KBM-7 (cell line): ENCODE results near the gene XPO6.
"Not testable (repeated sequence)": the region's sequence is repeated elsewhere in the genome, so short reads cannot be mapped to it uniquely, and the experiment has no call there.

ENCODE experiments used
- DNase-seq: peaks from one replicate; pipeline ENCODE4 v3.0.0-alpha.2; 2015
- in situ Hi-C: fragments of 300-500 bp; cut with MboI; formaldehyde crosslinking; loops from 2 replicates; pipeline ENCODE4 v1.14.3; 2020; ENCODE audit warnings: low sequenced_read_pairs, low pct_unique_long_range_greater_than_20kb, mixed read lengths

The XPO6 gene

DNA sequence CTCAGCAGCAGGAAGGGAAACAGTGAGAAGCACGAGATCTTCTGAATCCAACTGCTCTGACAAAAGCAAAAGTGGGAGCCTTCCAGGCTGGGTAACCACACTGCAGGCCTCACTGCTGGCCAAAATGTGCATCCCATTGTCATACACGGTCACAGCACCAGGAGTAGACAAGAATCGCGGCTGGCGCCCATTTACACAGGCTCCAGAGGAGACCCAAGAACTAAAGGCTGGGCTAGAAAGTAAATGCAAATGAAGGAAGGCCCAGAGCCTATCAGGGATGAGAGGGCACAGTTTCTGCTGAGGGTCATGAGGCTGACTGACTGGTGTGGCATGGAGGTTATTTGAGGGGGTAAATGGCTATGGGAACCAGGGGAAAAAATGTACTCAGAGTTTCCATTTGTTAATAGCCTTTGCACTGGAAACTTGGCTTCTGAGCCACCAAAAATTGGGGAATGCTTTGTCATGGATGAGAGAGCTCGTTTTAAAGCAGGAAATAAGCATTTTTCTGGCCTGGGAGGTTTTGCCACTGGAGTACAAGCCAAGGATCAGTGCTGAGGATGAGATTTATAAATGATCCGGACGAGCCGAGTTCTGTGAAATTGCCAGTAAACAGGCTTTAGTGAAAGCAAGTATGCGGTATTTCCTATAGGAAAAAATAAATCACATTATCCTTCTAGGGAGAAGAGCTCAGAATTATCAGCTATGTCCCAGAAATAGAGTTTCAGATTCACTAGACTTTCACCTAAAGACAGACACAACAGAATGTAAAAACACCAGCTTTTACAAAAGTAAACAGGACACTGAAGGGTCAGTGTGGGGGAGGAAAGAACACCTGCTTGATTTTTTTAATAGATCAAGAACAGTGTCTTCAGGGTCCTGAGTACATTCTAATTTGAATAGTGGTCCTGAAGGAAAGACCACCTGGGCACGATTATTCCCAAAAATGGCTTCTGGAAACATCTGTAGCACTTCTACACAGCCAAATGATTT lies 81.4 kb downstream of the XPO6 start:
- in situ Hi-C loops, result no loop called here
- DNase-seq, result no peak

DNA sequence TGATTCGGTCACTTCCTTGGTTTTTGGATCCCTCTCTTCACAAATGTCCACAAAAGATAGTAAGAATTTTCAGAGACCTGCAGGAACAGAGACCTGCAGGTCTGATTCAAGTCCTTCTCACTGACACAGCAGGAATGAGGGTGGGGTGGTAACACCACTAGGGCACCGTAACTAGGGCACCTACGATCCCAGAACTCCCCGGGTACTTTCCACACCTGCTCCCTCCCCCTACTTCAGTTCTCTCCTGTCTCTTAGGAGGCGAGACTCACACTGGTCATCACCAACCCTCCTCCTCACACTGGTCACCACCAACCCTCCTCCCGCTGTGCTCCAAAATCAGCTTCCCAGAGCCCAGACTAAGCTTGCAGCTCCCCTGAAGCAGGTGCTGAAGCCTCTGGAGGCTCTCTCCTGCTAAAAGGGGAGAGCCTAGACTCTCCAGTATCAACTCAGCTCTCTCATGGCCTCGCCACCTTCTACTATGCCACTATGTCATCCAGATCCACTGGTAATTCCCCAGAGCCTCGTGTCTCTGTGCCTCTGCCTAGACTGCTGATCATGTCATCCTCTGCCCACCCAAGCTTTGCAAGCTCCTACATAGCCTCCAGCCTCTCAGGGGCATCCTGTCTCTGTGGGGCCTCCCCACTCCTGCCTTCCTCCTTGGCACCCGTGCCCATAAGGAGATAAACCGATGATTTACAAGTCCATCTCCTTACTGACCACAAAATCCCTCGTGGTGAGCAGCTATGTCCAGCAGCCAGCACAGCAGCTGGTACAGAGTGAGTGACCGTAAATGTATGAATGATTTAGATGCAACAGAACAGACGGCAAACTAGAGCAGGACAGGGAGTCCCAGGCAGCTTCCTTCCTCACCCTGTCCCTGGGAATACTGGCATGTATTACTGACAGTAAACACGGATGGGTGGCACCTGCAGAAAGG lies 84.8 kb downstream of the XPO6 start:
- in situ Hi-C loops, result no loop called here
- no peak for DNase-seq

DNA sequence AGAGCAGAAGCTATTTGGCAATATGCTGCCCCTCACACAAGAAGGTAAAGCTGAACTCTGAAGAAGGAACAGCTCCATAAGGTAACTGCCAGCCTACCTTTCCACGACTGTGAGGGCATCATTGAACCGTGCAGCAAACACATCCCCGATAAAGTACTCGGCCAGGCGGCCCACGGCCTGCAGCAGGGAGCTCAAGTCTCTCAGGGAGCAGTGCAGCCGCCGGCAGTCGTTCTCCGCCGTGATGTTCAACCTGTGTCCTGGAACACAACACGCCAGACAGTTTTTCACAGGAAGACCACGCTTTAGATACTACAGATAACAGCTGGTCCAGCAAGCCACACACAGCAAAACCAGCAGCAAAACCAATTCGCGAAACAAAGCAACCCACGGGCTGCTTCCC lies 86.2 kb downstream of the XPO6 start:
- no peak for DNase-seq
- in situ Hi-C loops, result no loop called here

DNA sequence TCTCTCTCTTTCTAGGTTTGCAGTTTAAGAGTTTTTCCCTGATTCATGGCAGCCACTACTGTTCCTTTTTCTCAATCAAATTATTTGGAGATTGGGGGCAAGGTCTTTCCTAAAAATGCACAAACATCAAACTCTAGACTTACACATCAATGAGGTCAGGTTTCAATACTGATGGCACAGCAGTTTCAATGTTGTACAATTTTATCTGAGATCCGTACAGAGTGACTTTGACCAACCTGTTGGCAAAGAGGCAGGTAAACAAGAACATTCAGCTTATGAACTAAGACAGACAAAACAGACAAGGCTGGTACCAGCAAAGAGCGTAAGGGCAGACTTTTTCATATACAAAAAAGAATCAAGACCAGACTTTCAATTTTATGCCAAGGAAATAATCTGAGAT lies 90.2 kb downstream of the XPO6 start:
- no peak for DNase-seq
- in situ Hi-C loops, result no loop called here

GRCh38 chr16:28120754-28121153 lies 91.0 kb downstream of the XPO6 start:
- in situ Hi-C loops, result no loop called here
- DNase-seq, result no peak

- DNase-seq, result no peak
- in situ Hi-C loops, result no loop called here
Observed at GRCh38 chr16:28118637-28119036, 93.1 kb downstream of the XPO6 start.

DNA sequence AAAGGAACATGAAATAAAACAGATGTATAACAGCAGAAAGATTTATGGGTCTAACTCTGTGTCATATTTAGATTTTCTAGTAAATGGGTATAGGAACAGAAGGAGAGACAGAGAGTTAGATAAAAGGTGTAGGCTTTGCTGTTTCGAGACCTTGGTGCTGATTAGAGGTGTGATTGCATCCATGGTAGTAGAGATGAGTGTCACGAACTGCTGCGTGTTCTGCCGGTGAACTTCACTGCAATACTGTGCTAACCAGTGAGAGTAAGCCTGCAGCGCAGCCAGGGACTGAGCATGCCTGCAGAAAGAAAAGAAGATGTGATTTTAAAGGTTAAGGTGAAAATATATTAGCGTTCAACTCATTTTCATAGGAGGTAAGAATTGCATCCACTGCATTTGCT lies 94.6 kb downstream of the XPO6 start:
- in situ Hi-C loops, result no loop called here

GRCh38 chr16:28115866-28116265 lies 95.9 kb downstream of the XPO6 start:
- DNase-seq, in situ Hi-C loops: not testable (repeated sequence)

More for the DNA sequence above, 94.6 kb downstream of the XPO6 start:
- DNase-seq, result no peak

DNA sequence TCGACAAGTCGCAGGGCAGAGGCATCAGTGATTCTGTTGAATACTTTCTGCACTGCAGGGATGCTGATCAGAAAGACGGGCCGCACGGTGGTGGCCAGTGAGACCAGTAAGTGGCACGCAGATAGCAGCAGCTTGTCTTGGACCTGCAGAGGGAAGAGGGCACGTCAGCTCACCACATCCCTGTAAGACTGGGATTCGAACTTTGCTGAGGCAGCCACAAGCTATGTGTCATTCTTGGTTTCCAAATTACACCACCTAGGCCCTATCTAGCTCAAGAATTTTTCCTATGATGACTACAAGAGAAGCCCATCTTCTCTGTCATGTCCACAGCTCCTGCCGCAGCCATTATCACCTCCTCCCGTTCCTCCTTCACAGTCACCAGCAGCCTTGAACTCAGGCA lies 98.9 kb downstream of the XPO6 start:
- DNase-seq, result no peak
- in situ Hi-C loops, result no loop called here

- in situ Hi-C loops, result no loop called here
Observed at GRCh38 chr16:28110977-28111376, 100.8 kb downstream of the XPO6 start.

GRCh38 chr16:28110479-28110878 lies 101.3 kb downstream of the XPO6 start:
- DNase-seq, result peak; percentile 64
- in situ Hi-C loops, result no loop called here

More at GRCh38 chr16:28110977-28111376, 100.8 kb downstream of the XPO6 start:
- no peak for DNase-seq

- in situ Hi-C loops, result no loop called here
- DNase-seq, result no peak
Observed at GRCh38 chr16:28110074-28110473, 101.7 kb downstream of the XPO6 start.

GRCh38 chr16:28108590-28109247 lies 103.0 kb downstream of the XPO6 start:
- no peak for DNase-seq
- in situ Hi-C loops, result no loop called here

DNA sequence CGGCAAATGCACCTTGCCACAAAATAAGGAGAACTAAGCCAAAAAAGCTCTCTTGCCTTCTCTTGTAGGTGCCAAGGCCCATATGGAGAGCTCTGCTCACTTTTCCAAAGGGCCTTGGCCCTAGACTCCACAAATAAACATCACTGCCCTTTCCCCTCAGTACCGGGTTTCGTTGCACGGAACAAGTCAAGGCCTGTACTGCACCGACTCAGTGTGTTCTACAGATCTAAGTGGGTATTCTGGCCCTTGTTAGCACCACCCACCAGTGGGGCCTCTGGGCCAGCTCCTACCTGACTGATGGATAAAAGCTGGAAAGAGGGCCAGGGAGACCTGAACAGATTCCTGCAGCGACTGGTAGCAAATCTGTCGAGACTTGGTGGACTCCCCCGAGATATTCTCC lies 104.5 kb downstream of the XPO6 start:
- no peak for DNase-seq
- in situ Hi-C loops, result no loop called here

GRCh38 chr16:28106467-28107215 lies 105.1 kb downstream of the XPO6 start:
- DNase-seq, result no peak
- in situ Hi-C loops, result no loop called here

GRCh38 chr16:28105954-28106353 lies 105.8 kb downstream of the XPO6 start:
- in situ Hi-C loops, result no loop called here
- no peak for DNase-seq

GRCh38 chr16:28105297-28105696 lies 106.5 kb downstream of the XPO6 start:
- DNase-seq, result no peak
- in situ Hi-C loops, result no loop called here

DNA sequence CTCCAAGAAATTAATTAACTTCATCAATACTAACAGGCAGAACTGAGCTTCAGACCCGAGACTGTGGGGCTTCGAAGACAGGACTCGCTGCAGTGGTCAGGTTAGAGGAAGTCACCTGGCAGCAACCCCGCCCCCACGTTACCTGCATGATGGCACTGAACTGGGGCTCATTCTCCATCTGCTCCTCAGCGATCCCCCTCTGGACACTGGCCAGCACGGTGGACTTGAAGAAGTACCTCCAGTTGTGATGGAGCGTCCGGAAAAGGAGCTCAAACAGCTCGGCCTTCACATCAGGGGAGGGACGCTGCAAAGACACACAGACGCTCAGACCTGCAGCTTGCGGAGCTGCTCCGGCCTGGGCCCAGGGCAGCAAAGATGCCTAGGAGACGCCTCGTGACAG lies 107.4 kb downstream of the XPO6 start:
- in situ Hi-C loops, result no loop called here
- no peak for DNase-seq
